ENCODE measurements around the gene MEIOSIN. TPM values are rescaled to one million over a fixed set of nuclear protein-coding genes. Genes with fewer than 3 reads are reported as not detected.

MEIOSIN gene
- polyA plus RNA-seq, 1 of the 3 experiments (the other 2 are of a cell fraction), result 0.03 TPM

DNA sequence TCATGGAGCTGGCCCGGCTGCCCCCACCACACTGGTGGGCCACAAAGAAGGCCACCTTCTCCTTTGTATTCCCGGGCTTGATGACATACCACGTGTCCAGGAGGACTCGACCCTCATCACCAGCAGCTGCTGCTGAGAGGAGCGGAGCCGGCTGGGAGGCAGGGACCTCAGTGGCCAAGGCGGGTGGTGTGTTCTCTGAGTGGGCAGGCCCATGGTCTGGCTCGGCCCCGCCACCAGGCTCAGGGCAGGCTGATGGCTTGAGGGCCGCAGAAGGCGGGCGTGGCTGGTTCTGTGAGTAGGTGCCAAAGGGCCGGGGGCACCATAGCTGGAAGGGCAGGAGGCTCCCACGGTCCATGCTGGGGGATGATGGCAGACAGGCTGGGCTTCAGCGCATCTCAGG, 20.1 kb upstream of the MEIOSIN start:
- Histone ChIP-seq H3K27ac (ENCODE audit: low read depth in 2 of 2, low read length in 1 of 2) (no peak overlapping the region), H3K27me3 (ENCODE audit: insufficient read depth) (no peaks in the 10 kb centered on the region), H3K4me1 (ENCODE audit: control insufficient read depth in 1 of 2, insufficient read depth in 2 of 2, low read depth in 1 of 2, low read length in 1 of 2) (peaks cover 0 to 7% of the 10 kb centered on the region in 2 experiments; a peak in 1 of 4 replicates), H3K36me3 (replicated peaks in 1 of 2; ENCODE audit: control insufficient read depth in 1 of 2, insufficient read depth in 2 of 2, low read length in 1 of 2) (peaks cover 1 to 15% of the 10 kb centered on the region in 2 experiments), H3K9me2 (no peaks in the 10 kb centered on the region), H3K4me2 (no peak overlapping the region), H3F3A (replicated peaks; ENCODE audit: insufficient read depth) (peaks cover 3% of the 10 kb centered on the region), H3K4me3 (ENCODE audit: low read depth in 2 of 2, low read length in 1 of 2) (no peak overlapping the region), H2AFZ (ENCODE audit: low read depth) (no peak overlapping the region), H3K9me3 (no peaks in the 10 kb centered on the region), H3K79me2 (ENCODE audit: insufficient read depth) (peaks cover 46% of the 10 kb centered on the region), H3K9ac (no peak overlapping the region), H4K20me1 (ENCODE audit: insufficient read depth) (no peaks in the 10 kb centered on the region)
- WGBS (ENCODE audit: low lambda C conversion rate), result 94% methylated on average over 9 of the region's 15 CpGs
- ChIA-PET POLR2A (interaction anchor here (1.0 kb wide), 1 partner anchor 21 kb away, joined by 3 read pairs; the partner anchor contains the start of gene QPCTL), CTCF (interaction anchor here (6.4 kb wide), 1 partner anchor 19 kb away, joined by 57 read pairs; the partner anchor contains the start of genes QPCTL and SNRPD2)
- TF ChIP-seq, protein P1, sequence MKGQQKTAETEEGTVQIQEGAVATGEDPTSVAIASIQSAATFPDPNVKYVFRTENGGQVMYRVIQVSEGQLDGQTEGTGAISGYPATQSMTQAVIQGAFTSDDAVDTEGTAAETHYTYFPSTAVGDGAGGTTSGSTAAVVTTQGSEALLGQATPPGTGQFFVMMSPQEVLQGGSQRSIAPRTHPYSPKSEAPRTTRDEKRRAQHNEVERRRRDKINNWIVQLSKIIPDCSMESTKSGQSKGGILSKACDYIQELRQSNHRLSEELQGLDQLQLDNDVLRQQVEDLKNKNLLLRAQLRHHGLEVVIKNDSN (IDR thresholded peaks at IDR 0.05; ENCODE audit: borderline replicate concordance, low read depth), result no peak
- TF ChIP-seq YY1 (IDR thresholded peaks at IDR 0.05; ENCODE audit: low read depth), result no peak
- no peak for TF ChIP-seq EP300 (IDR thresholded peaks at IDR 0.05; ENCODE audit: borderline replicate concordance in 1 of 2, low read depth in 1 of 2, low read length in 1 of 2)
- TF ChIP-seq GABPA (IDR thresholded peaks at IDR 0.05; ENCODE audit: low read depth), result no peak
- no peak for TF ChIP-seq SIN3A (IDR thresholded peaks at IDR 0.05; ENCODE audit: borderline replicate concordance, low read depth, low read length)
- no peak for TF ChIP-seq JUND (IDR thresholded peaks at IDR 0.05)
- no peak for TF ChIP-seq NFIC (IDR thresholded peaks at IDR 0.05; ENCODE audit: borderline replicate concordance)
- no peak for TF ChIP-seq TAF1 (IDR thresholded peaks at IDR 0.05; ENCODE audit: borderline replicate concordance, low read depth, low read length)
- TF ChIP-seq, protein P2, sequence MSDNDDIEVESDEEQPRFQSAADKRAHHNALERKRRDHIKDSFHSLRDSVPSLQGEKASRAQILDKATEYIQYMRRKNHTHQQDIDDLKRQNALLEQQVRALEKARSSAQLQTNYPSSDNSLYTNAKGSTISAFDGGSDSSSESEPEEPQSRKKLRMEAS (IDR thresholded peaks at IDR 0.05; ENCODE audit: low read depth), result no peak
- DNase-seq, result no peak

DNA sequence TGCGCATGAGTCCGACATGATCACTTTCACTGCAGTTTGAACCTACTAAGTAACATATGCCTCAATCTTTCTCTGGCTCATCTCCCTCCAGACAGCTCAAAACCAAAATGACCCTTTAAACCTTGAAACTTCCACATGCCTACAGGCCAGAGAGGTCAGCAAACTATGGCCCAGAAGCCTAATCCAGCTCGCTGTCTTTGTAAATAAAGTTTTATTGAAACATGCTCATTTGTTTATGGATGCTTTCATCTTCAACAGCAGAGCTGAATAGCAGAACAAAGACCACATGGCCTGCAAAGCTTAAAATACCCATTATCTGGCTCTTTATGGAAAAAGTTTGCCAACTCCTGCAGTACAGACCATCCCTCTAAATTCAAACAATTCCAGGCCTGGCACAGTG, 18.1 kb upstream of the MEIOSIN start:
- Histone ChIP-seq H3K9ac (no peak overlapping the region), H3K27ac (ENCODE audit: low read depth in 2 of 2, low read length in 1 of 2) (no peak overlapping the region), H3K4me1 (ENCODE audit: control insufficient read depth in 1 of 2, insufficient read depth in 2 of 2, low read depth in 1 of 2, low read length in 1 of 2) (peaks cover 0 to 9% of the 10 kb centered on the region in 2 experiments; a peak in 1 of 4 replicates), H3K9me2 (no peaks in the 10 kb centered on the region), H3F3A (replicated peaks; ENCODE audit: insufficient read depth) (peaks cover 19% of the 10 kb centered on the region), H3K27me3 (ENCODE audit: insufficient read depth) (no peaks in the 10 kb centered on the region), H3K4me3 (ENCODE audit: low read depth in 2 of 2, low read length in 1 of 2) (no peak overlapping the region), H3K79me2 (ENCODE audit: insufficient read depth) (peaks cover 66% of the 10 kb centered on the region), H2AFZ (ENCODE audit: low read depth) (no peak overlapping the region), H3K36me3 (replicated peaks in 1 of 2; ENCODE audit: control insufficient read depth in 1 of 2, insufficient read depth in 2 of 2, low read length in 1 of 2) (peaks cover 8 to 18% of the 10 kb centered on the region in 2 experiments), H3K4me2 (no peak overlapping the region), H4K20me1 (ENCODE audit: insufficient read depth) (no peaks in the 10 kb centered on the region), H3K9me3 (no peaks in the 10 kb centered on the region)
- CTCF ChIA-PET, result interaction anchor here (0.9 to 6.4 kb wide), 5 partner anchors 8 to 54 kb away, joined by 3 to 57 read pairs (median 4); partner anchors contain the start of genes QPCTL, SIX5 and SNRPD2
- POLR2A ChIA-PET, result interaction anchor here (0.6 kb wide), 1 partner anchor 211 kb away, joined by 3 read pairs; no protein-coding TSS in a partner anchor
- WGBS (ENCODE audit: low lambda C conversion rate), result 98% methylated on average over 3 of the region's 3 CpGs
- no peak for DNase-seq
- TF ChIP-seq ELF1 (IDR thresholded peaks at IDR 0.05) (no peak), FOXJ3 (CRISPR knock-in tag; IDR thresholded peaks at IDR 0.05) (no peak), NRF1 (IDR thresholded peaks at IDR 0.05; ENCODE audit: low read depth, low read length) (no peak), TEAD4 (IDR thresholded peaks at IDR 0.05; ENCODE audit: borderline replicate concordance, insufficient read depth) (no peak), MXI1 (IDR thresholded peaks at IDR 0.05; ENCODE audit: low read depth, low read length) (no peak), IRF3 (IDR thresholded peaks at IDR 0.05; ENCODE audit: low read depth, low read length) (no peak), FOSL2 (IDR thresholded peaks at IDR 0.05; ENCODE audit: borderline replicate concordance, low read depth) (no peak), RAD21 (IDR thresholded peaks at IDR 0.05; ENCODE audit: low read length) (no peak), REST (IDR thresholded peaks at IDR 0.05; ENCODE audit: low read depth, low read length) (no peak), TCF12 (IDR thresholded peaks at IDR 0.05) (no peak), MEF2A (IDR thresholded peaks at IDR 0.05; ENCODE audit: borderline replicate concordance, low read depth) (no peak), GABPA (IDR thresholded peaks at IDR 0.05; ENCODE audit: low read depth) (no peak)
- TF ChIP-seq, protein P2 (IDR thresholded peaks at IDR 0.05; ENCODE audit: low read depth), result no peak
- TF ChIP-seq, protein P3, sequence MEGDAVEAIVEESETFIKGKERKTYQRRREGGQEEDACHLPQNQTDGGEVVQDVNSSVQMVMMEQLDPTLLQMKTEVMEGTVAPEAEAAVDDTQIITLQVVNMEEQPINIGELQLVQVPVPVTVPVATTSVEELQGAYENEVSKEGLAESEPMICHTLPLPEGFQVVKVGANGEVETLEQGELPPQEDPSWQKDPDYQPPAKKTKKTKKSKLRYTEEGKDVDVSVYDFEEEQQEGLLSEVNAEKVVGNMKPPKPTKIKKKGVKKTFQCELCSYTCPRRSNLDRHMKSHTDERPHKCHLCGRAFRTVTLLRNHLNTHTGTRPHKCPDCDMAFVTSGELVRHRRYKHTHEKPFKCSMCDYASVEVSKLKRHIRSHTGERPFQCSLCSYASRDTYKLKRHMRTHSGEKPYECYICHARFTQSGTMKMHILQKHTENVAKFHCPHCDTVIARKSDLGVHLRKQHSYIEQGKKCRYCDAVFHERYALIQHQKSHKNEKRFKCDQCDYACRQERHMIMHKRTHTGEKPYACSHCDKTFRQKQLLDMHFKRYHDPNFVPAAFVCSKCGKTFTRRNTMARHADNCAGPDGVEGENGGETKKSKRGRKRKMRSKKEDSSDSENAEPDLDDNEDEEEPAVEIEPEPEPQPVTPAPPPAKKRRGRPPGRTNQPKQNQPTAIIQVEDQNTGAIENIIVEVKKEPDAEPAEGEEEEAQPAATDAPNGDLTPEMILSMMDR (IDR thresholded peaks at IDR 0.05), result no peak

Measured in SK-N-SH (cell line).